ENCODE measurements around the gene GALNT15.

Gene GALNT15

DNA sequence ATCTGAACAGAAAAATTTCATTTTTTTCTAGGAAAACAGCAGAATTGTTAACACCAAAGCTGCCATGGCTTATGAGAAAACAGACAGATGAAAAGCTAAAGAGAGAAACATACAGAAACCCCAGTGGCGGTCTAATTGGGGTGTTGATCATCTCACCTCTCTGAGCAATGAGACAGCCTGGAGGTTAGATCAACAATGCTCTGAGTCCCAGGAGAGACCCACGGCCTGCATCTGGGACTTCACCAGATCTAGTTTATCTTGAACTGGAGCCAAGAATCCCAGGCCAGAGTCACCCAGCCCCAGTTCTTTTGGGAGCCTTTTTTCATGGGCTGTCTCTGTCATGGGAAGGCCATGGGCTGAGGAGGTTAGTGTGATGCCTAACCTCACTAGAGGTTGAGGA is 3.5 kb upstream of the GALNT15 start:
- DNase-seq, result no peak

DNA sequence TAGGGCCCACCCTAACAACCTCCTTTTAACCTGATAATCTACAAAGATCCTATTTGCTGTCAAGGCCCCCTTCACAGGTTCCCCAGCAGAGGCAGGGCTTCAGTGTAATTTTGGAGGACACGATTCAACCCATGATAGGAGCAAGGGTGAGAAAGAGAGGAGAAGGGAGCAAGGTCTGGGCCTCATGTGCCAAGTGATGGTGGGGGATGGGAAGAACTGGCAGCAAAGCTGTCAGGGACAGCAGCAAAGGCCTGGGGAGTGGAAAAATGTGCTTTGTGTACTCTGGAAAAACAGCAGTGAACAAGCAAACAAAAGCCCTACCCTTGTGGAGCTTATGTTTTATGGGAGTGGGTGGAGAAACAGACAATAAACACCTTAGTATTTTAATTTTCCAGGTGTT is 2.7 kb upstream of the GALNT15 start:
- no peak for DNase-seq

DNA sequence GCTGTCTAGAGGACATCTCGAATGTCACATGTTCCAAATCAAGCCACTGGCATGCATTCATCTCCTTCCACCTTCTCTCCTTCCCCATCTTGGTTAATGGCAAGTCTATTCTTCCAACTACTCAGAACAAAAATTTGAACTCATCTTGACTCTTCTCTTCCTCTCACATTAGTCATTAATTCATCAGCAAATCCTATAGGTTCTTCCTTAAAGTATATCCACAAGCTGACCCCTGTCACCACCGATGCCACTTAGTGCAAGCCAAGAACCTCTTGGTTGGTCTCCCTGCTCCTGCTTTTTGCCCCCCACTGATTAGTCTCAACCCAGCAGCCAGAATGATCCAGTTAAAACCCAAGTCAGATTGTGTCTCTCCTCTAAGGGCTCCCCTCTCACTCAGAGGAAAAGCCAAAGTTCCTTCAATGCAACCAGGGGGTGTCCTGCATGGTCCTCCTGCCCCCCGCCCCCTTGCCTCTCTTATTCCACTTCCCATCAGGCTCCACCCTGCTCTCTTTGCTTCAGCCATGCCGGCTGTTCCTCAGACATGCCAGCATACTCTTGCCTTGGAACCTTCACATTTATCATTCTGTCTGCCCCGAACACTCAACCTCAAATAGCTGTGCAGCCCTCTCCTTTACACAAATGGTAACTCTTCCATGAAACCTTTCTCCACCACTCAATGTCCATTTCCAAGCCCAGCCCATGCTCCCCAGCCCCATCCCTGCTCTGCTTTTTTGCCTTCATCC is 1.0 kb upstream of the GALNT15 start:
- no peak for DNase-seq

DNA sequence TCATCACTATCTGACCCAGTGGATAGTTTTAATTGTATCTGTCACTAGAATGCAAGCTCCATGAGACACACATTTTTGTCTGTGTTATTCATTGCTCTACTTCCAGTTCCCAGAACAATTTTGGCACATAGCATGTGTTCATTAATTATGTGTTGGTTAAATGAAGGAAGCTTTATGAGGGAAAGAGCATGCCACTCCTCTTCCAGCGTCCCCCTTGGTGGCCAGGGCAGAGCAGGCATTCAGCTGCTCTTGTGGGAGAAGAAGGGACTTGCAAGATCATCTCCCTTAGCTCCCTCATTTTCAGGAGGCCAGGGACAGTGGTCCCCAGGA is 489 bp upstream of the GALNT15 start:
- DNase-seq, result no peak

DNA sequence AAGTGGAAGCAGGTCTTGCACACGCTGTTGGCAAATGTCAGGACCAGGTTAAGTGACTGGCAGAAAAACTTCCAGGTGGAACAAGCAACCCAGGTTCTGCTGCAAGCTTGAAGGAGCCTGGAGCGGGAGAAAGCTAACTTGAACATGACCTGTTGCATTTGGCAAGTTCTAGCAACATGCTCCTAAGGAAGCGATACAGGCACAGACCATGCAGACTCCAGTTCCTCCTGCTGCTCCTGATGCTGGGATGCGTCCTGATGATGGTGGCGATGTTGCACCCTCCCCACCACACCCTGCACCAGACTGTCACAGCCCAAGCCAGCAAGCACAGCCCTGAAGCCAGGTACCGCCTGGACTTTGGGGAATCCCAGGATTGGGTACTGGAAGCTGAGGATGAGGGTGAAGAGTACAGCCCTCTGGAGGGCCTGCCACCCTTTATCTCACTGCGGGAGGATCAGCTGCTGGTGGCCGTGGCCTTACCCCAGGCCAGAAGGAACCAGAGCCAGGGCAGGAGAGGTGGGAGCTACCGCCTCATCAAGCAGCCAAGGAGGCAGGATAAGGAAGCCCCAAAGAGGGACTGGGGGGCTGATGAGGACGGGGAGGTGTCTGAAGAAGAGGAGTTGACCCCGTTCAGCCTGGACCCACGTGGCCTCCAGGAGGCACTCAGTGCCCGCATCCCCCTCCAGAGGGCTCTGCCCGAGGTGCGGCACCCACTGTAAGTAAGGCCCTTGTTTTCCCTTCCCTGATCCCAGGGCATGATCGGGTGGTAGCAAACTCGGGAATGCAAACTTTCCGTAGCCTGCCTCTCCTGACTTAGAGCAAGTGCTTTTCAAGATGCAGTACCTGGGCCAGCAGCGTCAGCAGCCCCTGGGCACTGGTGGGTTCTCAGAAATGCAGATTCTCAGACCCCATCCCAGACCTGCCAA is 759 bp downstream of the GALNT15 start:
- no peak for DNase-seq

DNA sequence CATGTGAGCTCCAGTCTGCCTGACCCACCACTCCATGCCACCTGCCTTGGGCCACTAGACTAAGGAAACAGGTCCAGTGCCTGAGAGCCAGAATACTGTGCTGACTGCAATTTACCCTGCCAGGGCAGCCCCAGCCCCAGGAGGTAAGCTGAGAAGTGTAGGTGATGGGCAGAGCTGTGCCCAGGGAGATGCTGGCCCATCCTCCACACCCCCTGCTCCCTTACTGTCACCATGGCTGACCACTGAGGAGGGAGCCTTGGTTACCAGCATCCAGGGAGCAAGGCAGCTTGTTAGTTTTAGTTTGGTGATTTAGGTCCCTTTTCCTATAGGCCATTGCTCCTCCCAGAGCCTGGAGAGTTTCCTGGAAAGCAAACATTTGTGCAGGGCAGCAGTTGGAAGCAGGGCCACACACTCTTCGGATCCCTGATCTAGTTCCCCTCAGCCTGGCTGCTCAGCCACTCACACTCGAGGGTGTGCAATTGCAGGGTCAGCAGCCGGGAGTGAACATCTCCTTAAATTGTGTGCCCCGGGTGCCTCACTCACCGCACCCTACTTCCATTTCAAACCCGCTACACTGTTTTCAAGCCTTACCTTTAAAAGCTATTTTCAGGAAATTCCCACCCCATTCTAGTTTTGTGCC is 2.0 kb downstream of the GALNT15 start:
- DNase-seq, result no peak

DNA sequence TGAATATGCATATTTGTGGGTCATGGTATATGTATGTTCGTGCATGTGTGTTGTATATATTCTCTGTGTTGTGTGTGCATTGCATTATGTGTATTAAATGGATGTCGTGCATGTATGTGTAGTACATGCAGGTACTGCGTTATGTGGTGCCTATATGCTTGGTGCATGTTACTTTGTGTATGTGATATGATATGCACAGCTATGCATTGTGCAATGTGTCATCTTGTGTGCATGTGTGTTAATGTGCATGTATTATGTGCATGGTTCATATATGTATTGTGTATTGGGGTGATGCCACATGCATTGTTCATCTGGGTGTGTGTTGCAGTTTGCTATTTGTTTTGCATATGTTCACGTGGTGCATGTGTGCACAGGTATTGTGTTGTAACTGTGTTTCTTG is 2.9 kb downstream of the GALNT15 start:
- DNase-seq, result no peak

DNA sequence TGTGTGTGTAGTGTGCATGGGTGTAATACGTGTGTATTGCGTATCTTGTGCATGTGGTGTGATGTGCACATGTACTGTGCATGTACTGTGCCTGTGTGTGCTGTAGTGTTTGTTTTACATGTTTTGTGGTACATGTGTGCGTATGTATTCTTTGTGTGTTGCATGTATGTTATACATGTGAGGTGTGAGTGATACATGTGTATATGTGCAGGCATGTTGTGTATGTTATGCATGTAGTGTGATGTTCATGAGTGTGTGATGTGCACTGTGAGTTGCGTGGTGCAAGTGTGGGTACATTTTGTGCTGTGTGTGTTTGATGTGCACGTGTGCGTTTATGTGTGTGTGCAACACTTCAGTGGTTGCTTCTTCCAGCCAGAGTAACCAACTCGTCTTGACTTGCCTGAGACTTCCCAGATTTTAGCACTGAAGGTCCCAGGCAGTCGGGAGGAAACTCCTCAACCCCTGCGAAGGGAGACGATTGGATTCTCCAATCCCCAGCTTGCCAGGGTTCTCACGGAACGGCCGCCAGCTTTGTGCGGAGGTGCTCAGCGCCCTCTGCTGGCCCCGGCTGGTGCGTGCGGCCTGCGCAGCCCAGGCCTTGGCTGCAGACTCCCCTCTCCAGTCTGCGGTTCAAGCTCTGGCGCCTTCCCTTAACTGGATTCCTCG is 3.6 kb downstream of the GALNT15 start:
- no peak for DNase-seq

DNA sequence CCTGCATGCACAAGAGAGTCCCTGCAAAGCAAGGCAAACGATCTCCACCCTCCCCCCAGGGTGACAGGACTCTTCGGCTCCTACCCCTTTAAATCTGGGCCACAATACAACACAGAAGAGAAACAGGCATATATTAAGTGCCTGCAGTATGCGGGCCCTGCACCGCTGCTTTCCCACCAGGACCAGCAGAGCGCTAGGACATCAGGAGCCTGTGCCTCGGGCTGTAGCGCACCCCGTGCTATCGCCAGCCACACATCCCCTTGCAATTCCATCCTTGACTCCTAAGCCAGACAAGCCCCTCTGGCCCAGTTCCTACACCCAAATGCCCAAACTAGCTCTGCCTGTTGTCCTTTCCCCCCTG is 4.1 kb downstream of the GALNT15 start:
- DNase-seq, result no peak

DNA sequence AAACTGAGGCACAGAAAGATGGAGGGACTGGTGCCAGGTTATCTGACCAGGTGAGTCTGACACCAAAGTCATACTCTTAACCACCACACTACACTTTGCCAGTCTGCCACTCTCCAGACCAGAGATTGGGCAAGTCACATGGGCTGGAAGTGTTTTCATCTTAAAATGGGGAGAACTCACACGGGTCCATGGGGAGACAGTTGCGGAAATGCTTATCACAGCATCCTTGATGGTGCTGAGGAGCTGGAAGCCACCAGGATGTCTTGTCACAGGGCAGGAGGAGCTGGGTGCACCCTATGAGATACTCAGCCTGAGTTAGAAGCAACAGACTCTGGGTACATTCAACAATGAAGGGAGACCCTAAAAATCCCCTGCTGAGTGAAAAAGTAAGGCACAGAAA is 4.8 kb downstream of the GALNT15 start:
- DNase-seq, result no peak

DNA sequence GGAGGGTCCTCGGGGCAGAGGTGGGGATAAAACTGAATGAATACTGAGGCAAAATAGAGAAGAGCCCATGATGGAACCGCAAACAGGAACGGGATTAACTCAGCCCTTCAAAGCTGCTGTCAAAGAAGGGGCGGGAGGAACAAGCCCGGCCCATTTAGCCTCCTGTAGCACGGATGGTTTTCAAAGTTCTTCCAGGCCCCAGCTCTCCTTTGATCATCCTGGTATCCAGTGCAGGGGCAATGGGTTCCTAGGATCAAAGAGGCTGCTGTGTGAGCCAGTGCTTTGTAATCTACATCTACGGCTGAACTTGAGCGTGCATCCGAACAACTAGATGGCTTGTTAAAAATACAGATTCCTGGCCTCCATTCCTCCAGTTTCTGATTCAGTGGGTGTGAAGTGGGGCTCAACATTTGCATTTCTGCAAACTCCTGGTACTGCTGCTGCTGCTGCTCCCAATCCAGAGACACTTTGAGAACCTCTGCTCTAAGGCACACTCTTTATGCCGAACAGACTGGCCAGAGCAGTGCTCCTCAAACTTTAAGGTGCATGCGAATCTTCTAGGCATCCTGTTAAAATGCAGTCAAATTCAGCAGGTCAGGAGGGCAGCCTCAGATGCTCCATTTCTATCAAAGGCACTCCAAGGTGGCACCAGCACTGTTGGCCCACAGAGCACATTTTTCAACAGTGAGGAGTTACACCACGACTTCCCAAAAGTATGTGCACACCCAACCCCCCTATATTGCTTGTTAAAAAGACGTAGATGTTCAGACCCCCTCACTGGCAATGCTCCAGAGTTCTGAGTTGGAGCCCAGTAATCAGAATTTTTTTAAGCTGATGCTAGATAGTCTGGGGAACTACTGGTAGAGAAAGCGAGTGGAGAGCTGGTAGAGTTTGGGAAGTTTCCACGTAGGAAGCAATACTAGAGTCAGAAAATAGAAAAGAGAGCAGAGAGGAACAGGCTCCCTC is 5.6 kb downstream of the GALNT15 start:
- no peak for DNase-seq

DNA sequence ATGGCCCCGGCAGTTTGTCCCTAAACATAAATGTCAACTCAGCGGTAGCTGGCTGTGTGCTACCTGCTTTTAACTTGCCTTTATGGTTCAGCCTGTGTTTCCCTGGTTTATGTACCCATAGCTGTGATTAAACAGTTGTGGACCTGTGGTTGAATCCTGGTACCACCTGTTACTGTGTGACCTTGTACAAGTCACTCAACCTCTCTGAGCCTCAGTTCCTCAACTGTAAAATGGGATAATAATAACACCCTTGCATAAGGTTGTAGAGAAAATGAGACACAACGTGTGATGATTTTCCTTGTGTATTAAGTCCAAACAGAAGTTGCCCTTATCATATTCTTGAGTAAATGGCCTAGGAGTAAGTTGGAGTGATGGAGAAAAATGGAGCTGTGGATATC is 6.3 kb downstream of the GALNT15 start:
- no peak for DNase-seq

DNA sequence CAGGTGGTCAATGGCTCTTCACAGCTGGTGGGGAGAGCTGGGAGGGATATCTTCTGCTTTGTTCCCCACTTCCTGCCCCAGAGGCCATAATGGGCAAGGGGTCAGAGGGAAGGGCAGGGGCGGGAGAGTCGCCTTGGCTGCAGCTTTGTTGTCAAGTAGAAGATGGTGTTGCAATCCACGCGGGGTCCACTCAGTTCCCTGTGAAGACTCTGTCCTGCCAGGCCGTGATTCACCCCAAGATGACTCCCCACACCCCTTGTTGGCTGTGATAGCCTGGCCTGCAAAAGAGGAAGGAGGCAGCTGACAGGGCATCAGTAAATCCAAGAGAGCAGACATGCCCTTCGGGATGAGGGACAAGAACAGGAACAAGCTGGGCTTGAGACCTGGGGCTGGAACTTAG is 6.9 kb downstream of the GALNT15 start:
- DNase-seq, result no peak

DNA sequence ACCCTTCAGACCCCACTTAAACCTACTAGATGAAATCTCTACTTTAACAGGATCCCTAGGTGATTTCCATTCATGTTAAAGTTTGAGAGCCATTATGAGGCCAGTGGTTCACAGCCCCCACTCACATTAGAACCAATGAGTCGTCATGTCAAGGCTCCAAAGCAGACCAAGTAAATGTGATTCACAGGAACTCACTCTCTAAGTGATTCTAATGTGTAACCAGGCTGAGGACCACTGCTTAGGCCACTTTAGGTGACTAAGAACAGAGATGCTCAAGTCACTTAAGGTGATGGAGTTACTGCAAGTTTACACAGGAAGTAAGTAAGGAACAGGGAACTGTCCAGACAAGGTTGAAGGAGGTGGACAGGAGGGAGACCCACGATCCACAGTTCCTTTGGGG is 7.7 kb downstream of the GALNT15 start:
- no peak for DNase-seq

DNA sequence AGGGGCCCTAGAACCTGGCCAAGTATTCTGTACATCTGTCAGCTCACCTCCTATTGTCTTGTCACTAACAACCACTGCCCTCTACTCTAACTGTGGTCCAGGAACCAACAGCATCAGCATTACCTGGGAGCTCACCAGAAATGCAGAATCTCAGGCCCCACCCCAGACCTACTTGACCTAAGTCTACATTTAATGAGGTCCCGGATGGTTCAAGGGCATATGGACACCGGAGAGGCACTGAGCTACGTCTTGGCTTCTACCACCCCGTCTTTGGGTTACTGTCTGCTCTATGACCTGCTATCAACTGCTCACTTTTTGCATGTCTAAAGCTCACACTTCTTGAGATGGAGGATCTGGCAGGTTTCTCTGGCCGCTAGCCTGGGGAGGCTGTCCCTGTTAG is 8.1 kb downstream of the GALNT15 start:
- DNase-seq, result no peak

DNA sequence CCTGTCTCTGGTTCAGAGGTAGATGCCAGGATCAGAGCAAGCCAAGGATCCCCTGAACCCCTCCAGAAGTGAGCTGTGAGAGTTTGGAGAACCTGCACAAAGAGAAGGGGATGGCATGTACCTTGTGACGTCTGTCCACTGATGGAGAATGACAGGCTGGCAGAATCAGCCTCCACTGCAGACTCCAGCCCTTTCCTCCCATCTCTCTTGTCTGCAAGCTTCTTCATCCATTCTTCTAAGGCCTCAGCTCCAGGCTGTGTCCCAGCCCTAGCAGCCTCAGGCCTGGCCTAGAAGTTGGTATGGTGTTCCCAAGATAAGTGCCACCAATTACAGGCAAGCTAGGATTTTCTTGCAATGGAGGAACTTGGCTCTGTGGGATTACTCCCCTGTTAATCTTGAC is 8.6 kb downstream of the GALNT15 start:
- DNase-seq, result no peak

DNA sequence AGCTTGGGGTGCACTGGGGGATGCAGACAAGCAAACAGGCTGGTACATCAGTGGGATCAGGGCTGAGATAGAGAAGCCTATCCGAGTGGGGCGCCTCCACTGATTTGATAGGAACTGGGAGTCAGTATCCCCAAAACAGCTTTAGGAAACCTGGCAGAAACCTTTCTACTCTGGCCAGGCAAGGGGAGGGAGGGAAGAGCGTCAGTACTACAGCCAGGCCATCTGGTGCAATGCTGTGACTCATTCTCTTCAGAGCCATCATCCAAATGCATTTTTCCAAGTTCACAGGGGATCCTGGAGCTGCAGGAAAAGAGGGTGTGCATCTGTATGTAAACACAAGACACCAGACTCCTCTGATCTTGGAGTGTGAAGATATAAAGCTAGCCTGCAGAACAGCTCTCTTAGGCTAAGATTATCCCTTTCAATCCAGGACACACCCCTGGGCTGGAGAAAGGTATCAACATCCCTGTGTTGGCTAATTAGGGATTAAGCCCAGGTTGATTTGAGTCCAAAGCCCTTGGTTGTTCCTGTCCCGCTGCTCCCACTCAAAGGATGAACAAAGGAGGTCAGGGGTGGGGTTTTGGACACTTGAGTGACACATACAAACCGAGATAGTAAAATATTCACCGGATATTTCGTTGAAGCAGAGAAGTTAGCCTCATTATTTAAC is 9.3 kb downstream of the GALNT15 start:
- no peak for DNase-seq

DNA sequence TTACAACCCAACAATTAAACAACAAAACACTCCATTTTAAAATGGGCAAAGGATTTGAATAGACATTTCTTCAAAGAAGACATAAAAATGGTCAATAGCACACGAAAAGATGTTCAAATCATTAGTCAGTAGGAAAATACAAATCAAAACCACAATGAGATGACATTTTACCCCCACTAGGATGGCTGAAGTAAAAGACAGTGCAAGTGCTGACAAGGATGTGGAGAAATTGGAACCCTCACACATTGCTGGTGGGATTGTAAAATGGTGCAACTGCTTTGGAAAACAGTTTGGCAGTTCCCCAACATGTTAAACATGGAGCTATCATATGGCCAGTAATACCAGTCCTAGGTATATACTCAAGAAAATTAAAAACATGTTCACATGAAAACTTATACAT is 11.6 kb downstream of the GALNT15 start:
- DNase-seq, result no peak

DNA sequence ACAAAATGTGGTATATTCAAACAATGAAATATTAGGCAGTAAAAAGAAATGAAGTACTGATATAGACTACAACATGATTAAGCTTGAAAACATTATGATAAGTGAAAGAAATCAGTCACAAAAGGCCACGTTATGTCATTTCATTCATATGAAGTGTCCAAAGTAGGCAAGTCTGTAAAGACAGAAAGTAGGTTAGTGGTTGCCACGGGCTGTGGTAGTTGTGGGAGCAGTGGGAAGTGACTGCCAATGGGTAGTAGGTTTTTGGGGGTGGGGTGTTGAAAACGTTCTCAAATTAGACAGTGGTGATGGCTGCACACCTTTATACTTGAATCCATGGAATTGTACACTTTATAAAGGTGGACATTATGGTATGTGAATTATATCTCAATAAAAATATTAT is 12.1 kb downstream of the GALNT15 start:
- DNase-seq, result no peak

DNA sequence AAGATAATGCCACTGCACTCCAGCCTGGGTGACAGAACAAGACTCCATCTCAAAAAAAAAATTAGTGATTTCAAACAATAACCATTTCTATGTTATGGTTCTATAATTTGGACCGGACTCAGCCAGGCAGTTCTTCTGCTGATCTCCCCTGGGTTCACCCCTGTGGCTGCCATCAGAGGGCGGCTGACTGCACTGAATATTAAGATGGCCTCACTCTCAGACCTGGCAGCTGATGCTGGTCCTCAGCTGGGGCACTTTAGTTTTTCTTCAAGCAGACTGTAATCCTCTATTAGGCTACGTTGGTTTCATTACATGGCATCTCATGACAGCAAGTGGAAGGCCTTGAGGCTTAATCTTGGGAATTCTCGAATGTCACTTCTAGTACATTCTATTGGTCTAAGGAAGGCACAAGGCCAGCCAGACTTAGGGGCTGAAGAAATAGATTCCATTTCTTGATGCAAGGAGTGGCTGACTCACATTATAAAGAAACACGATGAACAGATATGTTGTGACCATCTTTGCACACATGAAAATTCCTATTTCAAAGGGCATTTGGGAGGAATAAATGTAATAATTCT is 12.8 kb downstream of the GALNT15 start:
- no peak for DNase-seq

DNA sequence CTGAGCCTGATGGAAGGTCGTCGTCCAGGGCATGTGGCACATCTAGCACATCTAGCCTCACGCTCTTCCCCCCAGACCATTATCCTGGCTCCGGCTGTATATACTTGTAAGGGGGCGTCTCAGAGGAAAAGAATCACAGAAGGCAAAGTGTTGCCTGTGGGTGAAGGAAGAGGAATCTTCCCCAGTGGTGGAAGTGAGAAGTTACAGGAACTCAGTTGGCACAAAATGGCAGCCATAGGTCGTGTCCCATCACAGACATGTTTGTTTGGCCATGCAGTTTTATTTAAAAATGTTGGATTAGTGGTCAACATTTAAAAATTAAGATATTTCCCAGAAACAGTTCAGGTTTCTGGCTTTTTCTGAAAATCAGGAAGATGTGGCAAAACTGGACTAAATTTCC is 13.6 kb downstream of the GALNT15 start:
- DNase-seq, result no peak

All from effector CD8-positive, alpha-beta T cell (primary cell).